MG63 (cell line): ENCODE data around the gene HOXD13. TPM values are rescaled to one million over a fixed set of nuclear protein-coding genes. Genes with fewer than 3 reads are reported as not detected.

Experiments used
- DNase-seq: peaks from one replicate; pipeline ENCODE4 v3.0.0-alpha.2; 2020
- H3K27me3 ChIP-seq: fragments of 250-450 bp; sonication (Bioruptor Pico); 2 replicates; pipeline ENCODE4 v1.5.1; 2020; ENCODE audit warnings: mild to moderate bottlenecking, moderate library complexity
- H3K36me3 ChIP-seq: fragments of 250-450 bp; sonication (Bioruptor Pico); 2 replicates; pipeline ENCODE4 v1.5.1; 2020; ENCODE audit warnings: mild to moderate bottlenecking, moderate library complexity
- H3K4me3 ChIP-seq: fragments of 250-450 bp; sonication (Bioruptor Pico); 2 replicates; pipeline ENCODE4 v1.5.1; 2020; ENCODE audit warnings: mild to moderate bottlenecking, moderate library complexity
- H3K9me3 ChIP-seq: fragments of 250-450 bp; sonication (Bioruptor Pico); 2 replicates; pipeline ENCODE4 v1.5.1; 2020; ENCODE audit warnings: mild to moderate bottlenecking, moderate library complexity
- total RNA-seq: library from RNA; depleted of rRNA; stranded (reverse); fragments of >200 nt; shearing (Covaris generic); gene quantifications from 2 replicates; pipeline ENCODE4 v1.2.3, GENCODE V29; 2014; ENCODE audit warnings: low replicate concordance; rRNA removed

Gene HOXD13
- total RNA-seq: 3.4 and 5.4 TPM in 2 replicates

- Histone ChIP-seq H3K4me3 (peak within 1 kb of the TSS; percentile 59), H3K36me3 (peaks cover 4% of the 10 kb centered on the region; the same call in 1 of the 2 replicates), H3K27me3 (peaks cover 13% of the 10 kb centered on the region), H3K9me3 (no peaks in the 10 kb centered on the region)
- peak; percentile 61 for DNase-seq
Measured at GRCh38 chr2:176092270-176093144, at the start of gene HOXD13. Gene HOXD13, plus strand, starts transcription at chr2:176092721. Its CDS starts 170 bp downstream, at chr2:176092891.

- Histone ChIP-seq H3K9me3 (no peaks in the 10 kb centered on the region), H3K4me3 (no peak overlapping the region), H3K27me3 (no peaks in the 10 kb centered on the region; the same call in 1 of the 2 replicates), H3K36me3 (no peaks in the 10 kb centered on the region)
- no peak for DNase-seq
Measured at GRCh38 chr2:176056406-176056805, 36.1 kb upstream of the HOXD13 start.

- DNase-seq: no peak
- no peaks in the 10 kb centered on the region for H3K9me3 ChIP-seq
- H3K27me3 ChIP-seq: peaks cover 5% of the 10 kb centered on the region; the same call in 1 of the 2 replicates
- H3K4me3 ChIP-seq: no peak overlapping the region
- H3K36me3 ChIP-seq: no peaks in the 10 kb centered on the region
Measured at GRCh38 chr2:176063958-176064357, 28.6 kb upstream of the HOXD13 start.

GRCh38 chr2:176066645-176067588 is 25.6 kb upstream of the HOXD13 start:
- H3K4me3 ChIP-seq: no peak overlapping the region
- no peak for DNase-seq
- peaks cover 5% of the 10 kb centered on the region; the same call in 1 of the 2 replicates for H3K27me3 ChIP-seq
- no peaks in the 10 kb centered on the region for H3K9me3 ChIP-seq
- no peaks in the 10 kb centered on the region for H3K36me3 ChIP-seq

- DNase-seq: no peak
- Histone ChIP-seq H3K36me3 (no peaks in the 10 kb centered on the region), H3K27me3 (peaks cover 5% of the 10 kb centered on the region; the same call in 1 of the 2 replicates), H3K9me3 (no peaks in the 10 kb centered on the region), H3K4me3 (no peak overlapping the region)
Measured at GRCh38 chr2:176067589-176068418, 24.7 kb upstream of the HOXD13 start.

DNA sequence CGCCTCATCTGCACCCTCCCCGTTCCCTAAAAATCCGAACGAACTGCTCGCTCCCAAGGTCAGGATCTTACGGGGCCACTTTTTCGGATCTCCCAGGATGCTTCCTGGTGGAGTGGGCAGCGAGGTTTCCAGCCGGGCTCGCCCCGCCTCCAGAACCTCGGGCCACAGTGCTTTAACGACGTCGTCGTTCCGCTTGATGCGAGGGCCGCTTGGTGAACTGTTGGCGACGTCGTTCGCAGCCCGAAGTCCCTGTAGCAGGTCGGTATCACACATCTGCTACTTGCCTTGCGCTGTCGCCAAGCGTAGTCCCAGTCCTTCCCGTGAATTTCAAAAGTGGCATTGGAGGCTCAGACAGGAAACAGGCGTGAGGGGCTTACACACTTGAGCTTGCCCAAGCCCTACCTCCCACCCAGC is 24.1 kb upstream of the HOXD13 start:
- no peak overlapping the region for H3K4me3 ChIP-seq
- DNase-seq: no peak
- no peaks in the 10 kb centered on the region for H3K36me3 ChIP-seq
- H3K27me3 ChIP-seq: peaks cover 5% of the 10 kb centered on the region; the same call in 1 of the 2 replicates
- H3K9me3 ChIP-seq: no peaks in the 10 kb centered on the region

- DNase-seq: no peak
- peaks cover 3% of the 10 kb centered on the region for H3K27me3 ChIP-seq
Measured at GRCh38 chr2:176071330-176072291, 20.9 kb upstream of the HOXD13 start.

DNA sequence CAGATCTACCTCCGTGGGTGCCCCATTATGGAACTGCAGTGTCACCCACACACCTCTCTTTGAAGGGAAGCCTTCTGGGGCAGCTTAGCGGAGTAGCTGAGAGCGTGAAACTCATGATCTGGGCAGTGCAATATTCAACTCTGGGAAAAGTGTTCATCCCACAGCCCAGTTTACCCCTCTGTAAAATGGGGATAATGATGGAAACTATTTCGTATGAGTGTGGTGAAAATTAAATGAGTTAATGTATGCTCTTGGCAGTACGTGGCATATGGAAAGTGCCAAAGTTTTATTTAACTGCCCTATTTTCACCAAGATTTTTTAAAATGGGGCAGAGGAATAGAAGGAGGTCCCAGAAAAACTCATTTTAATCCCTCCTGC is 20.2 kb upstream of the HOXD13 start:
- Histone ChIP-seq H3K27me3 (peaks cover 9% of the 10 kb centered on the region), H3K4me3 (no peak overlapping the region)

More at GRCh38 chr2:176071330-176072291, 20.9 kb upstream of the HOXD13 start:
- no peaks in the 10 kb centered on the region for H3K36me3 ChIP-seq
- H3K4me3 ChIP-seq: no peak overlapping the region
- no peaks in the 10 kb centered on the region for H3K9me3 ChIP-seq

GRCh38 chr2:176072951-176073904 is 19.3 kb upstream of the HOXD13 start:
- Histone ChIP-seq H3K27me3 (peaks cover 19% of the 10 kb centered on the region), H3K4me3 (no peak overlapping the region), H3K36me3 (no peaks in the 10 kb centered on the region), H3K9me3 (no peaks in the 10 kb centered on the region)
- no peak for DNase-seq

More for the DNA sequence above, 20.2 kb upstream of the HOXD13 start:
- Histone ChIP-seq H3K36me3 (no peaks in the 10 kb centered on the region), H3K9me3 (no peaks in the 10 kb centered on the region)
- no peak for DNase-seq

DNA sequence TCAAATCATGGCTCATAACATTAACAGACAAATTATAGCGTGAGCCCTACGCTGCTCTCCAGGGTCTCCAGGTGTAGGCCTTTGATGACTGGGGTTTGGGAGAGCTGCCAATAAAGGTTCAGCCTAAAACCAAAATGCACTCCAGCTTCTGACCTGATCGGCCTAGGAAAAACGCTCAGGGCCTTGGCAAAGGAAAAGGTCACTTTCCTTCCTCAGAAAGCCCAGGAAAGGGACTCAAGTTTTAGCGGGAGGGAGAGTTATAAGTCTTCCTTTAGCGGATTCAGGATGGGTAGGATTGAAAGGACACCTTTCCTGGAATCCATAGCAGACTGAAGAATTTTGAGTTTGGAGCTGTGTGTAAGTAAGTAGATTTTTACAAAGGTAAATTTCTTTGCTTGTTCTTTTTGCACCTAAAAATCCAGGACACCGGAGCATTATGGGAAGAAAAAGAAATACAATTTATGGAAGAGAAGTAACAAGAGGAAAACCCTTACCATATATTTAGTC is 17.5 kb upstream of the HOXD13 start:
- no peak for DNase-seq
- Histone ChIP-seq H3K27me3 (peaks cover 33% of the 10 kb centered on the region), H3K36me3 (no peaks in the 10 kb centered on the region), H3K4me3 (no peak overlapping the region), H3K9me3 (no peaks in the 10 kb centered on the region)

DNA sequence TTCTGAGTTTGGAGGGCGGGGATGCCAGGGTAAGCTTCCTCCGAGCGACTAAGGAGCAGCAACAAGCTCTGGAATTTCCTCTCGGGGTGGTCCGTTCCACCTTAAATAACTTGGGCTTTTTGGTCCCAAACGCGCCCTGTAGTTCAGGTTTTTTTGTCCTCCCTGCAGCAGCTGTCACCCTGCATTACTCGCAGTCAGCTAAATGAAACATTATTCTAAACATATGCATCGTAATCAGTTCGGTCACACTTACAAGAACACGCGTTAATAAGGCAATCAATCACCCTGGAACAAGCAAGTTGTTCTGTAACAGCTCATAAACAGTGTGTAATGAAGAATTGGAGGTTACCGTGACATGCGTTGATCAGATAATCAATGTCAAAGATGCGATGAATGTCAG is 17.0 kb upstream of the HOXD13 start:
- Histone ChIP-seq H3K9me3 (no peaks in the 10 kb centered on the region), H3K4me3 (no peak overlapping the region), H3K27me3 (peaks cover 33% of the 10 kb centered on the region), H3K36me3 (no peaks in the 10 kb centered on the region)
- no peak for DNase-seq

DNA sequence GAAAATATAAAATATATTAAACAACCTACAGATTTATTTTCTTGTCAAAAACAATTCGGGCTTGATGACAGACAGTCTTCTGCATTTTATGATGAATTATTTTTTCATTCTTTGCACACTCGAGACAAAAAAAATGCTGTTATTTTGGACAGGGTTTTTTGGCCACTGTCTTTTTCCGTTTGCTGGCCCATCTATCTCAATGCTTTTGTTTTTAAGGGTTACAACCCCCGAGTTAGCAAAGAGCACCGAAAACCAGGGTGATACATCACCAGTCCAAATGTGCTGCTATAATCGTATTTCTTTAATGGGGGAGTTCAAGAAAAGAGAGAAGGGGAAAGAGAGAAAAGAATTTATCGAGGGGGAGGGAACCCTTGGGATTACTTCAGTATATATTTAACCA is 16.5 kb upstream of the HOXD13 start:
- H3K36me3 ChIP-seq: no peaks in the 10 kb centered on the region
- no peak overlapping the region for H3K4me3 ChIP-seq
- DNase-seq: no peak
- H3K9me3 ChIP-seq: peaks cover 3% of the 10 kb centered on the region; the same call in 1 of the 2 replicates
- H3K27me3 ChIP-seq: peaks cover 38% of the 10 kb centered on the region

- no peak for DNase-seq
- H3K27me3 ChIP-seq: peaks cover 46% of the 10 kb centered on the region
- peaks cover 9% of the 10 kb centered on the region for H3K9me3 ChIP-seq
Measured at GRCh38 chr2:176076796-176077195, 15.7 kb upstream of the HOXD13 start.

More at GRCh38 chr2:176076796-176077195, 15.7 kb upstream of the HOXD13 start:
- no peaks in the 10 kb centered on the region for H3K36me3 ChIP-seq
- no peak overlapping the region for H3K4me3 ChIP-seq
